ENCODE results near the gene FHIP2A. TPM values are rescaled to one million over a fixed set of nuclear protein-coding genes. Genes with fewer than 3 reads are reported as not detected.
A peak's percentile ranks its signal among the peaks of the same experiment; 100 is the strongest.

FHIP2A gene
- total RNA-seq, 2 donors from 2014 or later = 18.3 to 19.5 TPM

GRCh38 chr10:114849674-114850073 is 28.1 kb downstream of the FHIP2A start:
- H3K27me3 ChIP-seq = no peaks in the 10 kb centered on the region
- DNase-seq (ENCODE audit: low spot score) = no peak
- peaks cover 76% of the 10 kb centered on the region for H3K36me3 ChIP-seq
- TF ChIP-seq CTCF (IDR thresholded peaks at IDR 0.05) = no peak
- H3K27ac ChIP-seq = no peak overlapping the region
- no peak overlapping the region for H3K4me3 ChIP-seq
- no peaks in the 10 kb centered on the region for H3K4me1 ChIP-seq
- no peaks in the 10 kb centered on the region for H3K9me3 ChIP-seq

- H3K27ac ChIP-seq = no peak overlapping the region
- H3K36me3 ChIP-seq = peaks cover 77% of the 10 kb centered on the region
- no peak overlapping the region for H3K4me3 ChIP-seq
- TF ChIP-seq CTCF (IDR thresholded peaks at IDR 0.05) = no peak
- no peaks in the 10 kb centered on the region for H3K9me3 ChIP-seq
- no peaks in the 10 kb centered on the region for H3K4me1 ChIP-seq
- no peaks in the 10 kb centered on the region for H3K27me3 ChIP-seq
- no peak for DNase-seq (ENCODE audit: low spot score)
Observed at GRCh38 chr10:114850126-114850525, 28.5 kb downstream of the FHIP2A start.

GRCh38 chr10:114851336-114851735 is 29.8 kb downstream of the FHIP2A start:
- Histone ChIP-seq H3K36me3 (peaks cover 67% of the 10 kb centered on the region), H3K4me1 (peaks cover 0 to under 1% of the 10 kb centered on the region in 2 donors), H3K27ac (no peak overlapping the region), H3K27me3 (no peaks in the 10 kb centered on the region), H3K9me3 (no peaks in the 10 kb centered on the region), H3K4me3 (no peak overlapping the region)
- TF ChIP-seq CTCF (IDR thresholded peaks at IDR 0.05) = no peak
- DNase-seq (ENCODE audit: low spot score) = no peak

GRCh38 chr10:114852197-114852596 is 30.6 kb downstream of the FHIP2A start:
- DNase-seq (ENCODE audit: low spot score) = no peak
- no peaks in the 10 kb centered on the region for H3K9me3 ChIP-seq
- no peak overlapping the region for H3K4me3 ChIP-seq
- no peaks in the 10 kb centered on the region for H3K27me3 ChIP-seq
- TF ChIP-seq CTCF (IDR thresholded peaks at IDR 0.05) = no peak
- H3K4me1 ChIP-seq = peaks cover 0 to 9% of the 10 kb centered on the region in 2 donors
- H3K27ac ChIP-seq = no peak overlapping the region
- H3K36me3 ChIP-seq = peaks cover 59% of the 10 kb centered on the region

- Histone ChIP-seq H3K27me3 (no peaks in the 10 kb centered on the region), H3K27ac (no peak overlapping the region), H3K4me1 (peaks cover 0 to 10% of the 10 kb centered on the region in 2 donors), H3K4me3 (no peak overlapping the region), H3K9me3 (no peaks in the 10 kb centered on the region), H3K36me3 (peaks cover 50% of the 10 kb centered on the region)
- no peak for TF ChIP-seq CTCF (IDR thresholded peaks at IDR 0.05)
- DNase-seq (ENCODE audit: low spot score) = no peak
Observed at GRCh38 chr10:114854906-114855305, 33.3 kb downstream of the FHIP2A start.

- H3K4me3 ChIP-seq = no peak overlapping the region
- peaks cover 0 to 10% of the 10 kb centered on the region in 2 donors for H3K4me1 ChIP-seq
- no peaks in the 10 kb centered on the region for H3K27me3 ChIP-seq
- H3K27ac ChIP-seq = peak overlapping the region in 1 of 2 donors; percentile 63
- DNase-seq (ENCODE audit: low spot score) = no peak
- H3K9me3 ChIP-seq = no peaks in the 10 kb centered on the region
- peaks cover 46% of the 10 kb centered on the region for H3K36me3 ChIP-seq
- no peak for TF ChIP-seq CTCF (IDR thresholded peaks at IDR 0.05)
Observed at GRCh38 chr10:114855776-114856543, 34.4 kb downstream of the FHIP2A start.
